Fibroblast of mammary gland (primary cell): ENCODE results near the gene GALNT18.

Experiments
- DNase-seq: peaks from one replicate; pipeline ENCODE4 v3.0.0-alpha.2; 2010; ENCODE audit warnings: low read depth
- H3K4me3 ChIP-seq: 2 replicates; pipeline ENCODE4 v1.5.1; 2011; ENCODE audit warnings: low read depth, mild to moderate bottlenecking, low read length, moderate library complexity; ENCODE audit not compliant: control insufficient read depth
- CTCF ChIP-seq: conservative IDR thresholded peaks from 2 replicates; pipeline ENCODE4 v1.5.1; 2011; ENCODE audit warnings: low read depth, low read length, inconsistent platforms; ENCODE audit not compliant: control insufficient read depth, insufficient read depth

GALNT18 gene

GRCh38 chr11:11301212-11301611 is 320.6 kb downstream of the GALNT18 start:
- no peak overlapping the region for H3K4me3 ChIP-seq
- no peak for DNase-seq
- TF ChIP-seq CTCF = no peak

GRCh38 chr11:11297578-11297977 is 324.2 kb downstream of the GALNT18 start:
- no peak for TF ChIP-seq CTCF
- peak; percentile 38 for DNase-seq
- H3K4me3 ChIP-seq = no peak overlapping the region

- H3K4me3 ChIP-seq = no peak overlapping the region
- no peak for TF ChIP-seq CTCF
- DNase-seq = no peak
These were observed 325.4 kb downstream of the GALNT18 start for GRCh38 chr11:11296434-11296833.

- DNase-seq = no peak
- H3K4me3 ChIP-seq = no peak overlapping the region
- TF ChIP-seq CTCF = no peak
These were observed 327.3 kb downstream of the GALNT18 start for GRCh38 chr11:11294551-11294855.

- H3K4me3 ChIP-seq = no peak overlapping the region
- no peak for TF ChIP-seq CTCF
- DNase-seq = no peak
These were observed 327.8 kb downstream of the GALNT18 start for GRCh38 chr11:11293798-11294550.

GRCh38 chr11:11292839-11293238 is 329.0 kb downstream of the GALNT18 start:
- DNase-seq = no peak
- no peak for TF ChIP-seq CTCF
- no peak overlapping the region for H3K4me3 ChIP-seq
